Fibroblast of pulmonary artery (primary cell): ENCODE measurements around the gene MYO10.
A peak's percentile ranks its signal among the peaks of the same experiment; 100 is the strongest.

Experiments used
- DNase-seq: peaks from one replicate; pipeline ENCODE4 v3.0.0-alpha.2; 2010; ENCODE audit warnings: low read depth
- H3K4me3 ChIP-seq: replicated peaks from 2 replicates; pipeline ENCODE4 v1.5.1; 2011; ENCODE audit warnings: low read depth, mild to moderate bottlenecking, control low read depth, low read length, moderate library complexity
- CTCF ChIP-seq: IDR thresholded peaks from 2 replicates; pipeline ENCODE4 v1.5.1; 2011; ENCODE audit warnings: mild to moderate bottlenecking, control low read depth, low read length, inconsistent platforms; ENCODE audit errors: missing control alignments

Gene MYO10

GRCh38 chr5:16943846-16944678 lies 8.0 kb upstream of the MYO10 start:
- TF ChIP-seq CTCF, result no peak

DNA sequence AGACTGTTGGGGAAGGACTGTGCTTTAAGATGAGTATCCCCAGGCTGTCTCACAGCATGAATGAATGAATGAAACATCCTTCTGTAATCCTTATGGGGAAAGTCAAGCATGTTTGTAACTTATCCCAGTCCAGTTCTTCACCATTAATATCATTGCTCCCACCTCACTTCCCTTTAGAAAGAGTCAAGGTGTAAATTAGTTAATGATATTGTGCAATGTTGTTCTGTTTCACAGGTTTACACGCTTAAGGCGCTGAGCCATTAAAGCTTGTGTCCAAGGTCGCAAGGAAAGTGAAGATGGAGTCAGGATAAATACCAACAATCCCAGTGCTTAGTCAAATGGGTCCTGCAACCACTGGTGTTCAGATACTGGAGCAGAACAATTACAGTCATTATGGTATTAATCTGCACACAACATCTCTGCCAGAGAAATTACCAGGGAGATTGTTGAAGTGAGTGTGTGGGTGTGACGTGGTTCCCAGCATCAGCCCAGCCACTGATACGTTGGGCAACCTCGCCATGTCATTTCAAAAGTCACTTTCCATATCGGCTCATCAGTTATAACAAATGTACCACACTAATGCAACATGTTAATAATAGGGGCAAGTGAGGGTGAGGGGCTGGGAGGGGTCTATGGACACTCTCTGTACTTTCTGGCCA lies 1.5 kb upstream of the MYO10 start:
- no peak for TF ChIP-seq CTCF
- no peak for DNase-seq
- no peak overlapping the region for H3K4me3 ChIP-seq

More at GRCh38 chr5:16943846-16944678, 8.0 kb upstream of the MYO10 start:
- H3K4me3 ChIP-seq, result no peak overlapping the region
- DNase-seq, result no peak

DNA sequence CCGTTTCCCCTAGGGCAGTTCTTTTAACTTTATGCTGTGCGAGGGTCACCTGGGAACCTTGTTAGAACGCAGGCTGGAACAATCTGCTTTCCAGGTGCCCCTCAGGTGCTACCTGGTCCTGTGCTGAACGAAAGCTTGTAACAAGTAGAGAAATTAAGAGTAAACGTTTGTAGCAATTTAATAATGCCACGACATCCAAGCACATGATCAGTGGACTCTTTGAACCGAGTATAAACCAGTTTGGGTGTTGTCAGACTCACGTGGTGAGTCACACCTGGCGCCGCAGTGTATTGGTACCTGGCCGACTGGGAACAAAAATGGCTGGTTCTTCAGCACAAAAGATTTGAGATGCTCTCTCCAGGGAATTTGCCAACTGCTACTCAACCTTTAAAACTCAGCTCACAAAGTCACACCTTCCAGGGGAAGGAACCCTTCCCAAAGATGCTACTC lies 926 bp upstream of the MYO10 start:
- DNase-seq, result no peak
- H3K4me3 ChIP-seq, result peak overlapping the region; percentile 96
- TF ChIP-seq CTCF, result no peak

- DNase-seq, result no peak
- peak overlapping the region; percentile 96 for H3K4me3 ChIP-seq
- TF ChIP-seq CTCF, result no peak
Observed at GRCh38 chr5:16935231-16936149, 598 bp downstream of the MYO10 start.

DNA sequence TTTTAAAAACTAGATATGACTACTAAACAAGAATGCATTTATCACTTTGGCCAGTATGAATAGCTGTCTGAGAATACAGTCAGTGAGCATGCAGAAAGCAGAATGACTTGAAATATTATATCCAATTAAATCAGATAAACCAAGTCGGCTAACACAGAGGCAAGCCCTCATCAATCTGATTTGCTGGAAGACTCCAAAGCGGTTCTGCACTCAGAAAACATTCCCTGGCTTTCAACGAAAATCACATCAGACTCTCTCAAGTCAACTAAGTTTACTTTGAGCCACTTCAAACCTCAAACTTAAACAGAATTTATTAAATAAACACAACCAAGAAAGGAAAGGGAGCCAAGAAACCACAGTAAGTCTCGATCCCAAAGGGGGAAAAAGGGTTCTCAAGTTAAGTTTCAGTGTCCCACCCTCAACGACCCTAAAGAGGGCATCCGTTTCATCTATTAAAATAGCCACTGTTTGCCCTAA lies 1.4 kb downstream of the MYO10 start:
- DNase-seq, result peak; percentile 42
- H3K4me3 ChIP-seq, result peak overlapping the region; percentile 96

More for the DNA sequence above, 1.4 kb downstream of the MYO10 start:
- no peak for TF ChIP-seq CTCF
